COLO668 (cell line): ENCODE results near the gene PODN.
A peak's percentile ranks its signal among the peaks of the same experiment; 100 is the strongest.

ENCODE experiments used
- DNase-seq: peaks from one replicate; lab custom pipeline; 2025; ENCODE audit not compliant: unreplicated experiment; lab: John Stamatoyannopoulos, UW

The PODN gene

DNA sequence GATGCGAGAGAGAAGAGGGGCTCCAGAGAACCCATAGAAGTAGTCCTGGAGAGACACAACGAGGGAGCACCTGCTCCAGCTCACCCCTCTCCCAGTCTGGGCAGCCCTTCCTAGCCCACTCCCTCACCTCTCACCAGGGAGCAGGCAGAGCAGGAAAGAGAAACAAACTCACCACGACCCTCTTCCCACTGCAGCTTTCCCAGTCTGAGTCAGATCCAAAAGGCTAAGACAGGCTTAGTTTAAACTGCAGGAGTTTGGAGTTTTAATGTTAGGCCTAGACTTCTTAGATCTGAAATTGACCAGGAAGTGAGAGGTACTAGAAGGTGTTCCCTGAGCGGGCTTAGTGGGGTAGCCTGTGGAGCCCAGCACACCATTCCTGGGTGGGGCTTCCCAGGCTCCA, 50.8 kb downstream of the PODN start:
- no peak for DNase-seq

DNA sequence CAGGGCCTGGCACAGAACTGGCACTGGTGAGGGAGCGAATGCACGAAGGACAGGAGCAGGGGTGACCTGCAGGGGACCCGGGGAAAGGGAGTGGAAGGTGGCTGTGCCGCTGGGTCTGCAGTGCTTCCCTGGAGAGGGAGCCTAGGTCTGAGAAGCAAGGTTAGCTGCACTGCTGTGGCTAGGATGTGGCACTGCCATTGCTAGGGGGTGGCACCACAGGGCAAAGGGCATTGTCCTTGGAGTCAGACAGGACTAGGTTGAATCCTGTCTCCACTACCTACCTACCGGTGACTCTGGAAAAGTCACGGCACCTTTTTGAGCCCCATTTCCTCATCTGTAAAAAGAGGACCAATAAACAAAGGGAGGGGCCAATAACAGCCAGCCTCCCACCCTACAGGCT, 52.1 kb downstream of the PODN start:
- no peak for DNase-seq

DNA sequence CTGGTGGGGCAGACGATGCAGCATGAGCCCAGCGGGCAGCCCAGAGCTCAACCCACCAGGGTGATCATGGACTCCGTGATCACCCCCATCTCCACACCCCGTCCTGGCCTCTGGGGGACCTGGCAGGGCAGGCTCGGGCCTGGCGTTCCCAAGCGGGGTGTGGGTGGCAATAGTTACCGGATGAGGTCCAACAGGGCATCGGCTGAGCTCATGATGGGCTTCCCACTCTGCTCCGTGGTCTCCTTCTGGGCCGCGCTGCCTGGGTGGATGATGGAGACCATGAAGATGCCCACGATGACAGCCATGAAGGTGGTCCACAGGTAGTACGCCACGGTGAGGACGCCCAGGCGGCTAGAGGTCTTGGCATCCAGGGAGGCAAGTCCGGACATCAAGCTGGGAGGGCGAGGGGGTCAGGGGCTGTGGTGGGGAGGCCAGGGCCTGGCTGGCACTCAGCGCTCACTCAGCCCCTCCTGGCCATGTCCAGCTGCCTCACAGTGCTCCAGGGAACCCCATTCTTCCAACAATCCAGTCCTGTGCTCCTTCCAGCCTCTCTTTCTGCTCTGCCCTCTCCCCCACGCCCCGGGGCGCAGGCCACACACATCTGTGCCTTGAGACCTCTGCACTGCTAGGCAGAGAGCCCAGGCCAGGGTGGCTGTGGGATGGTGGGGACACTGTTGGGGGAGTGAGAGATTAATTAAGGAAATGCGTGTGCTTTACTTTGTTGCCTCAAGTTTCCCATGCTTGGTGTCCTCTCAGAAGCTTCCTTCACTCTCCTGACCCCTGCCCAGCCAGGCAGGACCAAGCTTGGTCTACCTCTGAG, 52.8 kb downstream of the PODN start:
- DNase-seq: no peak

DNA sequence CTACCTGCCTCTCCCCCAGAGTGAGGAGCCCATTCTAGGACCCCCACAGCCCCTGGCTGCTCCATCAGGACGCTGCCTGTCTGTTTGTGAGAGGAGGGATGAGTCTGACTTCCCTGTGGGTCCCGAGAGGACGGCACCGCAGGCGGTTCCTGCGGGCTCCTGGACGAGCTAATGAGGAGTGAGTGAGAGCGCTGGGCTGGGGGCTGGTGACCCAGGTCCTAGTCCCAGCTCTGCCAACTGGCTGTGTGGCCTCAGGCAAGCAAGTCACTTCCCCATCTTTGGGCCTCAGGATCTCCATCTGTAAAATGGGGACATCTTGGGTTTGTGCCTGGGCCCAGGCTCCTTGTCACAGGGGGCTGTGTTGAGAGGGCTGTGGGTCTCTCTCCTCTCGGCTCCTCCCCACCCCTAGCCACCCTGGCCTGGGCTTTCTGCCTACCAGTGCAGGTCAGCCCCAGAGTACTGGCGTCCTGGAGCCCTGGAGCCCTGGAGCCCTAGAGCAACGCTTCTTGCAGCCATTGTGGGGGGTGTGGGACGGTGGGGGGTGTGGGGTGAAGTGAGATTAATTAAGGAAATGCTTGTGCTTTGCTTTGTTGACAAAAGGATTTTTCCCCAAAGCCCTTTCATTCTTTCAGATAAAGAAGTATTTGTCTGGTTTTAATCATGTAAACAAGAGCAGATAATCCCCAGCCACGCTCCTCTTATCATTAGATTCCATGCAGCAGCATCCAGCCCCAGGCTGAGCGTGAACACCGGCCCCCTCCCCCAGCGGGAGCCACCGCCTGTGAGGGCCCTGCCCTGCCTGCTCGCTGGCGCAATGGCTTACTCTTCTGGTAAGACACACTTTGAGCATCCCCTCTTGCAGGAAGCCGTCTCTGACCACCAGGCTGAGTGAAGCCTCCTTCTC, 53.6 kb downstream of the PODN start:
- DNase-seq: peak; percentile 68

DNA sequence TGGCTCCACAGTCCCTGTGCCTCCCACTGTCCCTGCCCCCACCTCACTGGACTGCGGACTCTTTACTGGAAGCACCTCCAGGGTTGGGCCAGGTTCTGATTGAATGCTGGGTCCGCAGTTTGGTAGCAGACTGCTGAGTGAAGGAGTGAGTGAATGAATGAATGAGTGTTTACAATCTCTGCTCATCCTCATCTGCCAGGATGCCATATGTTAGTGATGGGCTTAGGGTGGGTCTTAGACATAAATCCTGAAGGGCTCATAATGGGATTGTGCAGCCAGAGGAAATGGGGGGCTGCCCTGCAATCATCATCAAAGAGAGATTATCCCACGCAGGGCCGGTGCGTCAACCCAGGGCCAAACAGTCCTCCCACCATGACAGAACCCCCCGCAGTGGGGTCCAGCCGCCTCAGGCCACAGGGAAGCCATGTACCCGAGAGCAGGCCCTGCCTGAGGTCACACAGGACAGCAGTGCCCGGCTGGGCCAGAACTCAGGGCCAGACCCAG, 54.3 kb downstream of the PODN start:
- no peak for DNase-seq

DNA sequence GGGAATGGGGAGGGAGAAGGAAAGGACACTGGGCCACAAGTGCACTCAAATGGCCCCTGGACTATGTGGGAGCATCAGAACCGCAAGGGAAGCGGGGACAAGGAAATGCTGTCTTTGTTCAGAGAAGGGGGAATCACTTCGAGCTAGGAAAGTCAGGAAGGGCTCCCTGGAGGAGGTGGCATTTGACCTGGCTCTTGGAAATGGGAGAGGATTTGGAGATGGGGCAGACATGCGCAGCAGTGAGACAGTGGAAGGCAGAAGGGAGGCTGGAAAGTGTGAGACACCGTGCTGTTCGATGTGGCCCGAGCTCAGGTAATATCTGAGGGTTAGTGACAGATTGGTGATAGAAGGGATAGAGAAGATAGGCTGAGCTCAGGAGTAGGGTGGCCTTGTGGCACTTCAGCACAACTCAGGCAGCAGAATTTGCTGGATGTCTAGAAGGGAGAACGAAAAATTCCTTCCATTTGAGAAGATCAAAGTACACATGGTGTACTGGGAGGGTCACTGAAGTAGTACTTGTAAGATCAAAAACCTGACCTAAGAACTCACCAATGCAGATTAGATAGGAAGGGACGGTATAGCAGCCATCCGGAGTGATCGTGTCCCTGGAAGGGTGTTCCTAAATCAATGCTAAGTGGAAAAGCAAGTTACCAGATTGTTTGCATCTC, 55.1 kb downstream of the PODN start:
- DNase-seq: no peak

DNA sequence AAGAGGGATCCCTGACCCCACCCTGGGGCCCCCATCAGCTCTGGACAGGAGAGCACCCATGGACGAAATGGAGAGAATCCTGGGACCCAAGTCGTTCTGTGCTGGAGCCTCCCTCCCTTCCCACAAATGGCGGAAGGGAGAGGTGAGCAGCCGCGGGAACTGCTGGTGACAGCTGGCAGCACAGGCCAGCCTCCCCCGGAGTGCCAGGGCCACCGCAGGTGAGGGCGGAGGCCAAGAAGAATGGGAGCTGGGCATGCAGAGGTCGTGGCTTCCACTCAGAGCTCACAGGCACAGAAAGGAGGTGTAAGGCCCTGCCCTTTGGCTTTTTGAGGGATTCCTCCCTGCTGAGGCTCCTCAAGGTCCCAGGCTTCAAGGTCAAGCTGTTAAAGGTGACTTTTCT, 55.8 kb downstream of the PODN start:
- no peak for DNase-seq

DNA sequence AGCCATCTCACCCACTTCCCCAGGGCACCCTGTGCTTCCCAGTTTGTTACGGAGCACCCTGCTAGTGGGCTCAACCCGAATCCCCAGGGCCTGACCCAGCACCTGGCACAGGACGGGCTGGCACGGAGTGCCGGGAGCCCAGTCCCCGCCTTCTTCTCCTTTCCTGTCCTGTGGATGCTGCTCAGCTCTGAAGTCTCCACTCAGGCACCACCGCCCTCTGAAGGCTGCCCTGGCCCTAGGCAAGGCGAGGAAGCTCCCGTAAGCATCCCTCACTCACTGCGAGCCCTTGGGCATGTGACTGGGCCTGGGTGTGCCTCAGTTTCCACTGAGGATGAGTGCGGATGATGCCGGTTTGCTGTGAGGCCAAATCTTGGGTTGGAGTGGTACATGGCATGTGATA, 58.6 kb downstream of the PODN start:
- no peak for DNase-seq

DNA sequence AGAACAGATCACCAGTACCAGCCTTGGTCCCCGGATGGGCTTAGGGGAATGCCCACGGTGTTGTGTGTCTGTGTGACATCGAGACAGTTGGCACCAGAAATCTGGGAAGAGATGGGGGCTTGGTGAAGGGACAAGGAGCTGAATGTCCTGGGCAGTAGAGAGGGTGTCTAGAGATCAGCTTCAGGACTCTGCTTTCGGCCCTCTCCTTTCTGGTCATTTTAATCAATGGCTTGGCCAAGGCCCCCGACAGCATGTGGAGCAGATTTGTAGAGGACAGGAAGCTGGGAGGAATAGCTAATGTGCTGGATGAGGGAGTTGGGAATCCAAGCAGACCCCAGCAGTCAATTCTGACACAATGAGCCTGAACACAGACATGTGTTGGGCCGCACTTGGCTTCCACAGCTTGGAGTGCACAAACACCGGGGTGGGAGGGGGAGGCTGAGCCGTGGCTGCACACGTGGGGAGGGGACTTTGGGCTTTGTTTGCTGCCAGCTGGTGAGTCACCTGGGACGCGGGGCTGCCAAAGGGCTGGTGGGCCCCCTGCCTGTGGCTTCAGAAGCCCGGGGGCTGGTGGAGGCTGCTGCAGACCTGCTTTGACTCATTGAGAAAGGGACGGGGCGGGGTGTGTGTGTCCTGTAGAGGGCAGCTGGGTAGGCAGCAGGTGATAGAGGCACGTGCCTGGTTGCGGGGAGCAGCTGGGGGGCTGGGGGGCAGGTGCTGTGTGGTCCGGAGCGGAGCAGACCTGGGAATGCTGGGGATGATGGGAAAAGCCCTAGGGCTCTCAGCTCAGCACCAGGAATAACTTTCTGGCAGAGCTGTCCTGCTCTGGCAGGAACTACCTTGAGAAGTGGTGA, 59.5 kb downstream of the PODN start:
- peak; percentile 92 for DNase-seq

DNA sequence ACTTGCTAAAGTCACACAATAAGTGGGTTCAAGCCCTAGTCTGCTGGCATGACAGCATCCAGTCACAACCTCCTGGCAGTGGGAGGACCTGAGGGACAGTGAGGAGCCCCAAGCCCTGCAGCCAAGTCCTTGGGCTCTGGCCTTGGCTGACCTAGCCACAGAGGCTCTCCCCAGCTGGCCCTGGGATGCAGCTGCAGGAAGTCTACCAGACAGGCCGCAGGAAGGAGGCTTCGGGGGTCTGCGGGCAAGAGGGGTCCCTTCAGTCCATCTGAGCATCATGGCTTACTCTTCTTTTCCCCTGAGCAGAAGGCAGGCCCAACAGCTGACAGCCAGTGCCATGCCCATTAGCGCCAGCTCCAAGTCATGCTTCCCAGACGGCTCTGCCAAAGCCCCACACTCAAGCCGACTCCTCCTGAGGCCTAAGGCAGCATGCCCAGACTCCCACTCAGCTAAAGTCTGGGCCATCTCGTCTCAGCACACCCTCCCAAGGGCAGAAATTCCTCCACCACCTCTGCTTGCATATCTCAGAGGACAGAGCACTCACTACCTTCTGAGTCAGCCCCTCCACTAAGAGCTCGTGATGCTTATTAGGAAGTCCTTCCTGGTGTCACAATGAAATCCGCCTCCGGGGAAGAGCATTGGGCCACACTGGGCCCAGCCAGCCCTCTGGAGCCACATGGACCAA, 60.3 kb downstream of the PODN start:
- no peak for DNase-seq

DNA sequence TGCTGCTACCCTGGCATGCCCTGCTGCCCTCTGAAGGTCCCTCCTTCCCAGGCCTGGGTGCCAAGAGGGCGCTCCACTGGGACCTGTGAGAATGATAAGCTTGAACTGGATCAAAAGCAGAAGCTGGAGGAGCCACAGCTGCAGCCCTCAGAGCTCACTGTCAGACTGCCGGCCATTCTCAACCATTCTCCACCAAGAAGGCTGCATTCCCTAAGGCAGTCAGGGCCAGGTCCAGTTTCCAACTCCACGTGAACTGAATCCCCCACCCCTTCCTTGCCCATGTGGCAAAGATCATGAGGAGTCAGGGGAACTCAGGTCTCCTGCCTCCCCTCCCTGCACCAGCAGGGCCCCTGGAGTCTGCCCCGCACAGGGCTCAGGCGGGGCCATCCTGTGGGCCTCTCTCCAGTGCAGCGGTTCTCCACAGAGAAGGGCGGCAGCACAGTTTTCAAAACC, 61.0 kb downstream of the PODN start:
- DNase-seq: no peak

DNA sequence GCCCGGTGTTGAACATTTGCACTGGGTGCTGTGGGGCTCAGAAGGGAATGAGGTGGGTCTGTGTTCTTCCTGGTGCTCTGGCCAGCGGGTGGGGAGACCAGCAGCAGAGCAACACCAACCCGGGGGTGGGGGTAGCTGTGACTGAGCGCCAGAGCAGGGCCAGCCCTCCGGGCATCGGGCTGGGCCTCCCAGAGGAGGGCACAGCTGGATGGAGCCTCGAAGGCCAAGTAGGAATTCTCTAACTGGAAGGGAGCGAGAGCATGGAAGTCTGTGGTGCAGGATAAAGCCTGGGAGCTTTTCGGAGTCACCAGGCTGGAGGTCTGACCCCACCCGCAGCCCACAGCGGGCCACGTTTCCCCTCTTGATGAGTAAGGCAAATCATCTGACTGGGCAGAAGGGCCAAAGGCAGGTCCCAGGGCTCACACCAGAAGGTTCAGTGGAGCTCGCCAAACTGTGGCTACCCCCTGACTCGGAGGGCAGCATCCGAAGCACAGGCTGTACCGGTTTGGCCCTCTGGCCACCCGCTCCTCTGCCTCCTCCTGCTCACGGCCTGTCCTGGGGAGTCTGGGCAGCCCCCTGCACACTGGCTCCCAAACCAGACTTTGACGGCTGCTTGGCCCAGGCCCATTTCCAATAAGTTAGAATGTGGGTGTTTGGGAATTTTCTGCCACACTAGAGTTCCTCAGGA, 61.6 kb downstream of the PODN start:
- DNase-seq: no peak

DNA sequence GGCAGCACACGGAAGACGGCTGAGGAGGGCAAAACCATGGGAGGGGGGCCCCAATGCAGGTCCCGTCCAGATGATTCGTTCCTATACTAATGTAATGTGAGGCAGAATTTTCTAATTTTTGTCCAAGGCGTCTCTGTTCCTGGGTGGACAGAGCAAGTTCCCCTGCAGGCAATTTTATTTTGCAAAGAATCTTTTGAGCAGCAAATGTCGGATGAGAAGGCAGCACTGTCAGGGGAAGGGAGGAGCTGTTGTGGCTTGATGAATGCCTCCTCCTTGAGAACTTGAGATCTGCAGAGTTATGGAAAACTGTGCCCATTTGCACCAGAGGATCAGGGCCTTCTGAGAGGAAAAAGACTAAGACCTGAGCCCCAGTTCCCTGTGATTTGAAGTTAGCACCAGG, 63.1 kb downstream of the PODN start:
- DNase-seq: no peak

DNA sequence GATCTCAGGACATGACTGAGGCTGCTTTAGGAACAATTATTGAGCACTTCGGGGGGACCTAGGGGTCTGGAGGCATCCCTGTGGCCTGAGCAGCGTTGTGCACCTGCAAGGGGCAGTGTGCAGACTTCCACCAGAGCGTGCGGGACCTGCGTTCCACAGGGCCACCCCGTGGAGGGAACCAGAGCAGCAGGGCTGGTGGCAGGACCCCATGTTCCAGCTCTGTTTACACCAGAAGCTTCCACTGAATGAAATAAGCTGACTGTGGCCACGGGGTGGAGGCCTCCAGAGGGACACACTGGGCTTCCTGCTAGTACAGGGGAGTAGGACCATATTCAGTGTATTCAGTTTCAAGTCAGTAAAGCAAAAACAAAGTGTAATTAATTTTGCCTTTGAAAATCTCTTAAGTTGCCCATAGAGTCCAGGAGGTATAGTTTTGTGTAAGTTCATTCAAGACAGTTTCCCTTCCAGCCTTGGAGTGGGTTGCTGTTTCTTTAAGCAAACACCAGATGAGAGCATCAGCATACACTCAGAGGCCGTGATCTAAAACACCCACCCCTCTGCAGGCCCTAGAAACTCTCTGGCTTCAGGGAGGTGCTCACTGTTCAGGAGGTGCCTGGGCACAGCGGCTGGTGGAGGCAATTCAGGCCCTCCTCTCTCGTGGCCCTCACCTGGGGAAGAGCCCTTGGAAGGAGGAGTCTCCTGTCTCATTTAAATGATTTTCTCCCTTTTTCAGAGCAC, 63.8 kb downstream of the PODN start:
- no peak for DNase-seq

DNA sequence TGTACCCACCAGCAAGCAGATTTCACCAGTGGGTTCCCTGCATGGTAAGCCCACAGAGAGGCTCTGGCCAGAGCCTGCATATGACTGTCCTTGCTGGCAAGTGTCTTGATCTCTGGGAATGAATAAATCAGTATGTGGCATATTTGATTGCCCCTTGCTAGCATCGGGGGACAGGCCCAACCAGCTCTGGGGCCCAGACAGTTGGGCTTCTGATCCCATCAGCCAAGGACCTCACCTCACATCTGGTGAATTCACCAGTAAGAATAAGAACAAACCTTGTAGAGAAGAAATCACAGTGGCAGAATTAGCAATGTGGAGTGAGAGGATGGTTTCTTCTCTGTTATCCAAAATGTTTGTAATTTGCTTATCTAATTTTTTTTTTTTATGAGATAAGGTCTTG, 64.5 kb downstream of the PODN start:
- no peak for DNase-seq

DNA sequence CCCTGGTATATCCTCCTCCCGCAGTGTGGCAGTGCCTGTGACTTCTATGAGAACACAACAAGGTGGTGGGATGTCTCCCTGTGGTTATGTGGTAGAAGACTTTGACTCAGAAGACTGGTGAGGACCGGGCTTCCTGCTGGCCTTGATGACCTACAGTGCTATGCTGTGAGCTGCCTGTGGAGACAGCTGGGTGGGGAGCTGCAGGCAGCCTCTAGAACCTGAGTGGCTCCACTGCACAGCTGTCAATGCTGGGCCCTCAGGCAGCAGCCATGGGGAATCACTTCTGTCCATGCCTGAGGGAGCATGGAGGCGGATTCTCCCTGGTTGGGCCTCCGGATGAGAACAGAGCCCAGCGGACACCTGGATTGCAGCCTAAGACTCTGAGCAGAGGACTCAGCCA, 65.5 kb downstream of the PODN start:
- DNase-seq: no peak

DNA sequence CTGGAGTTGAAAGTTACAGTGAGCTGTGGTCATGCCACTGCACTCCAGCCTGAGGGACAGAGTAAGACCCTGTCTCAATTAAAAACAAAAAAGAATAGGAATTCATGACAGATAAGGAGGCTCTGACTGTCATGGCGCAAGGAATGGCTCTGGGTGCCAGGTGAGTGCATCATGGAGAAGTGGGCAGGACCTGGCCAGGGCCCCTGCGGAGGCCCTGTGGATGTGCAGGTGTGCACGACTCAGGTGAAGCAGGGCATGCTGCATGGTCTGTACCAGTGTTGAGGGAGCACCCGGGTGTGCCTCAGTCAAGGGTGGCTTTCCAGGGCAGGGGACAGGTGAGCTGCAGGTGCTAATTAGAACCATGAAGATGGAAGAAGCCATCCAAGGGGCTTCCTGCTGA, 66.4 kb downstream of the PODN start:
- DNase-seq: no peak

DNA sequence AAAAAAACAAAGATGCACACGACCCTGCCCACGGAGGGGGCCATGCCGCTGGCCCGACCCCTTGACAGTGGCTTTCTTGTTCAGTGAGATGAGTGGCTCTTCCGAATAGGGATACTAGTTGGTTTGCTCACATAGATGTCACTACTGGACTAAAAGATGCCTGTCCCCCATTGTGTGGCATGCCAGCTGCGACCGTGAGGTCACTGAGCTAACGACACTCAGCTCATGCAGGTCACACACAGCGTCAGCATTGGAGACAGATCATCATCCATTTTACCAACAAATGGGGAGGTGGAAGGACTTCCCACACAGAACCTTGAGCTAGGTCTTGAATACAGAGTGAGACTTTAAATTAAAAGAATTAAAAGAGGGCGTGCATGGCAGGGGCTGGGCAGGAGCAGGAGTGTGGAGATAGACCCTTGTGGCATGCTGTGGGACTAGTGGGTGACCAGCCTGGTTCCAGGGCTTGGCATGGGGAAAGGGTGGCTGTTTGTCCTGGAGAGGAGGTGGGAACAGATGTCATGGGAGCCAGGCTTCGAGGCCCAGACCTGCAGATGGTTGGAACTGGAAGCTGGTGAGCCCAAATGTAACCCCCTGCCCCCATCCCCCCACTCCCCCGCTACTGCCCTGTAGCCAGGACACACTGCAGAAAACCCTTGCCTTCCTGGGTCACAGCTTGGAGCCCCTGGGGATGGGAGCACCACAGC, 68.0 kb downstream of the PODN start:
- DNase-seq: no peak
